Activated CD8-positive, alpha-beta memory T cell treated with anti-CD3 and anti-CD28 coated beads, Interleukin-2, amount 50 U/mL, for 24 hours (primary cell): ENCODE data around the gene CDK14.

Source experiments
- DNase-seq: peaks from one replicate; pipeline ENCODE4 v3.0.0-alpha.2; 2020; ENCODE audit errors: extremely low read depth

Gene CDK14

GRCh38 chr7:91045606-91046005, 449.5 kb downstream of the CDK14 start:
- DNase-seq = no peak

- DNase-seq = no peak
Measured at GRCh38 chr7:91046322-91047089, 450.4 kb downstream of the CDK14 start.

- DNase-seq = no peak
Measured at GRCh38 chr7:91047636-91048035, 451.5 kb downstream of the CDK14 start.

- no peak for DNase-seq
Measured at GRCh38 chr7:91050677-91051076, 454.6 kb downstream of the CDK14 start.

- no peak for DNase-seq
Measured at GRCh38 chr7:91051966-91052365, 455.8 kb downstream of the CDK14 start.

GRCh38 chr7:91054374-91054773, 458.3 kb downstream of the CDK14 start:
- DNase-seq = no peak

GRCh38 chr7:91055219-91055618, 459.1 kb downstream of the CDK14 start:
- DNase-seq = no peak

GRCh38 chr7:91062713-91063112, 466.6 kb downstream of the CDK14 start:
- DNase-seq = no peak

- DNase-seq = no peak
Measured at GRCh38 chr7:91064052-91064451, 467.9 kb downstream of the CDK14 start.

GRCh38 chr7:91064938-91065337, 468.8 kb downstream of the CDK14 start:
- DNase-seq = no peak

- DNase-seq = no peak
Measured at GRCh38 chr7:91066627-91067026, 470.5 kb downstream of the CDK14 start.

GRCh38 chr7:91067242-91067641, 471.1 kb downstream of the CDK14 start:
- DNase-seq = no peak

- DNase-seq = no peak
Measured at GRCh38 chr7:91068136-91068795, 472.1 kb downstream of the CDK14 start.

- no peak for DNase-seq
Measured at GRCh38 chr7:91069146-91069545, 473.0 kb downstream of the CDK14 start.

GRCh38 chr7:91079487-91079886, 483.4 kb downstream of the CDK14 start:
- no peak for DNase-seq

GRCh38 chr7:91080351-91080750, 484.2 kb downstream of the CDK14 start:
- DNase-seq = no peak

- no peak for DNase-seq
Measured at GRCh38 chr7:91082038-91082437, 485.9 kb downstream of the CDK14 start.

GRCh38 chr7:91082852-91083495, 486.9 kb downstream of the CDK14 start:
- no peak for DNase-seq

- no peak for DNase-seq
Measured at GRCh38 chr7:91083855-91084644, 487.9 kb downstream of the CDK14 start.

GRCh38 chr7:91085175-91085574, 489.1 kb downstream of the CDK14 start:
- no peak for DNase-seq

- no peak for DNase-seq
Measured at GRCh38 chr7:91086200-91086599, 490.1 kb downstream of the CDK14 start.

- DNase-seq = no peak
Measured at GRCh38 chr7:91088156-91088555, 492.0 kb downstream of the CDK14 start.
